GM19324 (cell line): ENCODE results near the gene TMEM132A.
A peak's percentile ranks its signal among the peaks of the same experiment; 100 is the strongest.

Source experiments
- ATAC-seq: cut with Tn5 transposase; IDR thresholded peaks from one replicate; pipeline ENCODE4 v1.9.1; 2021; ENCODE audit warnings: mild to moderate bottlenecking, moderate library complexity; ENCODE audit not compliant: unreplicated experiment, low FRiP score

TMEM132A gene

GRCh38 chr11:60934790-60935605, 10.7 kb downstream of the TMEM132A start:
- ATAC-seq, result no peak

GRCh38 chr11:60935676-60936442, 11.6 kb downstream of the TMEM132A start:
- no peak for ATAC-seq

GRCh38 chr11:60936467-60937143, 12.3 kb downstream of the TMEM132A start:
- no peak for ATAC-seq

- no peak for ATAC-seq
Measured at GRCh38 chr11:60937144-60937527, 12.9 kb downstream of the TMEM132A start.

- no peak for ATAC-seq
Measured at GRCh38 chr11:60937811-60938210, 13.6 kb downstream of the TMEM132A start.

GRCh38 chr11:60938500-60938899, 14.2 kb downstream of the TMEM132A start:
- ATAC-seq, result no peak

- ATAC-seq, result no peak
Measured at GRCh38 chr11:60939301-60939700, 15.0 kb downstream of the TMEM132A start.

GRCh38 chr11:60939855-60940254, 15.6 kb downstream of the TMEM132A start:
- ATAC-seq, result no peak

- no peak for ATAC-seq
Measured at GRCh38 chr11:60941371-60942119, 17.3 kb downstream of the TMEM132A start.

GRCh38 chr11:60942219-60942618, 18.0 kb downstream of the TMEM132A start:
- no peak for ATAC-seq

- ATAC-seq, result no peak
Measured at GRCh38 chr11:60942970-60943565, 18.8 kb downstream of the TMEM132A start.

- no peak for ATAC-seq
Measured at GRCh38 chr11:60944490-60945294, 20.4 kb downstream of the TMEM132A start.

GRCh38 chr11:60945295-60945667, 21.0 kb downstream of the TMEM132A start:
- ATAC-seq, result no peak

GRCh38 chr11:60946601-60947264, 22.5 kb downstream of the TMEM132A start:
- ATAC-seq, result no peak

GRCh38 chr11:60947700-60948099, 23.4 kb downstream of the TMEM132A start:
- ATAC-seq, result no peak

GRCh38 chr11:60948250-60948649, 24.0 kb downstream of the TMEM132A start:
- ATAC-seq, result no peak

- ATAC-seq, result no peak
Measured at GRCh38 chr11:60950024-60950423, 25.8 kb downstream of the TMEM132A start.

- ATAC-seq, result peak; percentile 27
Measured at GRCh38 chr11:60950933-60951605, 26.8 kb downstream of the TMEM132A start.
